Fibroblast of lung (primary cell): ENCODE data around the gene TMEM40.

Source experiments
- EZH2 ChIP-seq: IDR thresholded peaks from 2 replicates; pipeline ENCODE4 v1.5.1; 2012; ENCODE audit warnings: low read length, control low read depth, mild to moderate bottlenecking; ENCODE audit errors: missing control alignments
- TF ChIP-seq, protein P1 (sequence below), 2 donors: IDR thresholded peaks in 1 of 2; conservative IDR thresholded peaks in 1 of 2; 1 replicate in 1 of 2; 2 replicates in 1 of 2; pipeline ENCODE4 v1.5.1; 2011 to 2012; ENCODE audit warnings: low read length in 2 of 2, control low read depth in 1 of 2, inconsistent platforms in 1 of 2, low read depth in 1 of 2, mild to moderate bottlenecking in 1 of 2

DNA sequence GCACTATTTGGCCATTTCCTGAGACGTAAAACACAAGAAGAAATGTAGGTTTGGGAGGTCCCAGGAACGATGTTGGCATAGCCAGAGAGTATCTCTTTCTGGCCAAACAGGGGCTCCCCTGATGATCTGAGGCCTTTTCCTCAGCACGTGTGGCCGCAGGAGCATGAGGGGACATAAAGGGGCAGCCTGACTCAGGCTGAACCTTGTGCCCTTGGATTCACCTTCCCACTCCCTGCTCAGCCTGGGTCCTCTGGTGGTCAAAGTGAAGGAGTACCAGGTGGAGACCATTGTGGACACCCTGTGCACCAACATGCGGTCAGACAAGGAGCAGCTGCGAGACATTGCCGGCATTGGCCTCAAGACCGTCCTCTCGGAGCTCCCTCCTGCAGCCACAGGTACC lies 48.0 kb upstream of the TMEM40 start:
- TF ChIP-seq EZH2 = no peak
- TF ChIP-seq, protein P1, sequence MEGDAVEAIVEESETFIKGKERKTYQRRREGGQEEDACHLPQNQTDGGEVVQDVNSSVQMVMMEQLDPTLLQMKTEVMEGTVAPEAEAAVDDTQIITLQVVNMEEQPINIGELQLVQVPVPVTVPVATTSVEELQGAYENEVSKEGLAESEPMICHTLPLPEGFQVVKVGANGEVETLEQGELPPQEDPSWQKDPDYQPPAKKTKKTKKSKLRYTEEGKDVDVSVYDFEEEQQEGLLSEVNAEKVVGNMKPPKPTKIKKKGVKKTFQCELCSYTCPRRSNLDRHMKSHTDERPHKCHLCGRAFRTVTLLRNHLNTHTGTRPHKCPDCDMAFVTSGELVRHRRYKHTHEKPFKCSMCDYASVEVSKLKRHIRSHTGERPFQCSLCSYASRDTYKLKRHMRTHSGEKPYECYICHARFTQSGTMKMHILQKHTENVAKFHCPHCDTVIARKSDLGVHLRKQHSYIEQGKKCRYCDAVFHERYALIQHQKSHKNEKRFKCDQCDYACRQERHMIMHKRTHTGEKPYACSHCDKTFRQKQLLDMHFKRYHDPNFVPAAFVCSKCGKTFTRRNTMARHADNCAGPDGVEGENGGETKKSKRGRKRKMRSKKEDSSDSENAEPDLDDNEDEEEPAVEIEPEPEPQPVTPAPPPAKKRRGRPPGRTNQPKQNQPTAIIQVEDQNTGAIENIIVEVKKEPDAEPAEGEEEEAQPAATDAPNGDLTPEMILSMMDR (conservative IDR thresholded peaks at IDR 0.05 in 1 of 2, IDR thresholded peaks at IDR 0.05 in 1 of 2; ENCODE audit: low read depth in 1 of 2, low read length in 2 of 2) = no peak
